ENCODE results near the gene ZFPL1. TPM values are rescaled to one million over a fixed set of nuclear protein-coding genes. Genes with fewer than 3 reads are reported as not detected.

Gene ZFPL1
- total RNA-seq, 2 experiments from 2014 or later, result 38.4 to 43.9 TPM

- no TSS peak for BruUV-seq (replicated peaks)
- Histone ChIP-seq H3K4me3 (ENCODE audit: low read depth, low read length, poor library complexity, severe bottlenecking) (peak overlapping the region; percentile 78), H4K20me1 (ENCODE audit: insufficient read depth, low read length) (peaks cover 6% of the 10 kb centered on the region; the same call in 1 of the 2 replicates), H3K27ac (ENCODE audit: low read depth, low read length, poor library complexity, severe bottlenecking) (no peak overlapping the region), H2AFZ (ENCODE audit: low read length) (peak overlapping the region; percentile 94), H3K79me2 (ENCODE audit: insufficient read depth, low read depth, low read length) (peaks cover 21% of the 10 kb centered on the region), H3K9me2 (ENCODE audit: insufficient read depth, low read length) (no peaks in the 10 kb centered on the region), H3K4me2 (ENCODE audit: low read length) (peak overlapping the region; percentile 56), H3K4me1 (ENCODE audit: insufficient read depth, low read length, poor library complexity, severe bottlenecking) (peaks cover 19% of the 10 kb centered on the region), H3K9me3 (ENCODE audit: low read length) (no peaks in the 10 kb centered on the region), H3K36me3 (ENCODE audit: insufficient read depth, low read length) (peaks cover 32% of the 10 kb centered on the region)
- intact Hi-C loops (cut with micrococcal nuclease; ENCODE audit: unreplicated experiment), result no loop called here
- no peak for TF ChIP-seq CTCF (conservative IDR thresholded peaks at IDR 0.05; ENCODE audit: low read length)
- TF ChIP-seq EZH2phosphoT487 (IDR thresholded peaks at IDR 0.05; ENCODE audit: borderline replicate concordance, low read depth, low read length), result no peak
- CTCF ChIA-PET (ENCODE audit: unreplicated experiment), result no interaction called here
- no peak for DNase-seq (ENCODE audit: low spot score)
- POLR2A ChIA-PET, result no interaction called here
Measured at GRCh38 chr11:65095427-65095826, 11.4 kb downstream of the ZFPL1 start.

- Histone ChIP-seq H2AFZ (ENCODE audit: low read length) (peak within 1 kb of the TSS; percentile 94), H3K4me2 (ENCODE audit: low read length) (peak within 1 kb of the TSS; percentile 91)
Measured at GRCh38 chr11:65095974-65096806, 12.2 kb downstream of the ZFPL1 start, which contains the start of gene VPS51. Gene VPS51, plus strand, starts transcription at chr11:65096214. Its CDS starts 37 bp downstream, at chr11:65096251.

More at GRCh38 chr11:65095974-65096806, 12.2 kb downstream of the ZFPL1 start, which contains the start of gene VPS51:
- peaks cover 35% of the 10 kb centered on the region for H3K36me3 ChIP-seq (ENCODE audit: insufficient read depth, low read length)
- no peaks in the 10 kb centered on the region for H3K9me2 ChIP-seq (ENCODE audit: insufficient read depth, low read length)
- DNase-seq (ENCODE audit: low spot score), result peak; percentile 94
- peaks cover 16% of the 10 kb centered on the region for H3K4me1 ChIP-seq (ENCODE audit: insufficient read depth, low read length, poor library complexity, severe bottlenecking)
- no peaks in the 10 kb centered on the region for H3K9me3 ChIP-seq (ENCODE audit: low read length)
- intact Hi-C loops (cut with micrococcal nuclease; ENCODE audit: unreplicated experiment), result loop anchor here (1.0 kb wide), 1 partner anchor 56 kb away; no protein-coding TSS in a partner anchor
- peaks cover 6% of the 10 kb centered on the region; the same call in 1 of the 2 replicates for H4K20me1 ChIP-seq (ENCODE audit: insufficient read depth, low read length)
- ChIA-PET POLR2A (interaction anchor here (0.8 to 1.5 kb wide), 4 partner anchors 11 to 50 kb away, joined by 4 read pairs; no protein-coding TSS in a partner anchor), CTCF (ENCODE audit: unreplicated experiment) (no interaction called here)
- no peak for TF ChIP-seq EZH2phosphoT487 (IDR thresholded peaks at IDR 0.05; ENCODE audit: borderline replicate concordance, low read depth, low read length)
- no peak for TF ChIP-seq CTCF (conservative IDR thresholded peaks at IDR 0.05; ENCODE audit: low read length)
- peak within 1 kb of the TSS; percentile 68 for H3K27ac ChIP-seq (ENCODE audit: low read depth, low read length, poor library complexity, severe bottlenecking)
- H3K79me2 ChIP-seq (ENCODE audit: insufficient read depth, low read depth, low read length), result peaks cover 27% of the 10 kb centered on the region
- peak within 1 kb of the TSS; percentile 78 for H3K4me3 ChIP-seq (ENCODE audit: low read depth, low read length, poor library complexity, severe bottlenecking)
- BruUV-seq (replicated peaks), result no TSS peak
